HG02885 (cell line): Measurements from ENCODE around the gene CRYBG3.
A peak's percentile ranks its signal among the peaks of the same experiment; 100 is the strongest.

Source experiments
- ATAC-seq: cut with Tn5 transposase; IDR thresholded peaks from one replicate; pipeline ENCODE4 v1.9.1; 2021; ENCODE audit warnings: mild to moderate bottlenecking; ENCODE audit not compliant: unreplicated experiment, poor library complexity

The CRYBG3 gene

DNA sequence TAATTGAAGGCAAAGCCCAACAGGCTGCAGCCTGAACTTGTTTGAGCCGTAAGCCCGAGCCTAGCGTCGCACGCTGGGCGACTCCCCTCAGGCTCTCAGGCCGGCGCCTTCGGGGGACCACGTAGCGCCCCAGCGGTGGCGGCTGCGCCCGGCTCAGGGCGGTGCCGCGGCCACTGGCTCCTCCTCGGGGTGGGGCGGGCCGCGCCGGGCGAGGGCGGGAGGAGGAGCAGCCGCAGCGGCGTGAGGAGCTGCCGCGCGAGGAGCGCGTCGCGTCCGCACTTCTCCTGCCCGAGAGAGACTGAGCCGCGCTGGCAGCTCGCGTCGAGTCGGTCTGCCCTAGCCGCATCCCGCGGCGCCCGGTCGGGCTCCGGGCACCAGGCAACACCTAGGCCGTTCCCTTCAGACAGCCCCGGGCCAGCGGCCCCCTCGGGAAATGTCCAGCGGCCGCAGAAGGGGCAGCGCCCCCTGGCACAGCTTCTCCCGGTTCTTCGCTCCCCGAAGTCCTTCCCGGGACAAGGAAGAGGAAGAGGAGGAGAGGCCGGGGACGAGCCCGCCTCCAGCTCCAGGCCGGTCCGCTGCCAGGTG, at the start of gene CRYBG3:
CRYBG3 (plus strand) TSS at position 238 of the 585 bp plus-strand sequence; CDS start at position 434, 196 bp downstream.
- peak; percentile 99 for ATAC-seq

DNA sequence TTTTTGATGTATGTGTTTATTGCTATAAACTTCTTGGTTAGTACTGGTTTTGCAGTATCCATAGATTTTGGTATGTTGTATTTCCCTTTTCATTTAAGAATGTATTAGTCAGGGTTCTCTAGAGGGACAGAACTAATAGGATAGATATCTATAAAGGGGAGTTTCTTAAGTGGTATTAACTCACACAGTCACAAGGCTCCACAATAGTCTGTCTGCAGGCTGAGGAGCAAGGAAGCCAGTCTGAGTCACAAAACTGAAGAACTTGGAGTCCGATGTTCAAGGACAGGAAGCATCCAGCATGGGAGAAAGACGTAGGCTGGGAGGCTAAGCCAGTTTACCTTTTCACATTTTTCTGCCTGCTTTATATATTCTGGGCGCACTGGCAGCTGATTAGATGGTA, 48.9 kb upstream of the CRYBG3 start:
- ATAC-seq, result no peak

DNA sequence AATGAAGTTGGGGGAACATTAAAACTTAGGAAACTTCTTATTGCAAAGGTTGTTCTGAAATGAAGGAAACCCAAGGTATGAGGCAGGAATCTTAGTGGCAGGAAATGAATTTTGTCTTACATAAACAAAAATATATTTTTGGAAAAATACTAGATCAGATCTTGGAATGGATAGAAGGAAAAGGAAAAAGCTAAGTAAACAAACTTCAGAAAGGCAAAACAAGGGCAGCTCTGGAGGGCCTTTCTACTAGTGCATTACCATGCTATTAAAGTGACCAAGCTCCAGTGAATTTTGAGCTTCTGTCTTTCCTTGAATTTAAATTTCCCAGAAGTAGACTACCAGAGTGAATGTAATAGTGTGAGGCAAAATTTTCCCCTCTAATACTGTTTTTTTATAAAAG, 43.7 kb upstream of the CRYBG3 start:
- ATAC-seq, result no peak

DNA sequence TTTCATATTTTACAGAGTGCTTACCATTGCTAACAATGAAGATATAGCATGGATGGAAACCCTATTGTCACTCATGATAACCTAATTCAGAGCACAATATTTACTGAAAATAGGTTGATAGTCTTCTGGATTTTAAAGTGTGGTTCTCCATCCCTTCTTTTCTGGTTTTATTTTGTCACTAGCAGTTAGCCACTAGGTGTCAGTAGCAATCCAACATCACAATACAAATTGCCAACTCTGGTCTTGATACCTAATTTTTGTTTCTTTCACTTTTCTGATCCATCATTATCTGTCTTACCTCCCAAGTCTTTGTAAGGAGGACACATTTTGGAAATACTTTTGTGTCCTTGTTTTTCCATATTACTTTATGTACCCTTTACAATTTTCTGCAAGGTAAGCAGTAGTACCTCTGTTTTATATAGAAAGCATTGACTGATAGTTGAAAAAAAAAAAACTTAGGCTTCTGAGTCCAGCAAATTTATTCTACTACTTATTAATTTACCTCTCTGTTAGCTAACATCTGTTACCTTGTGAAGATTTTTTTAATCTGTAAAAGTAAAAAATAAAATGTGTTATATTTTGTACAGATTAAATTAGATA, 28.3 kb upstream of the CRYBG3 start:
- peak; percentile 88 for ATAC-seq

DNA sequence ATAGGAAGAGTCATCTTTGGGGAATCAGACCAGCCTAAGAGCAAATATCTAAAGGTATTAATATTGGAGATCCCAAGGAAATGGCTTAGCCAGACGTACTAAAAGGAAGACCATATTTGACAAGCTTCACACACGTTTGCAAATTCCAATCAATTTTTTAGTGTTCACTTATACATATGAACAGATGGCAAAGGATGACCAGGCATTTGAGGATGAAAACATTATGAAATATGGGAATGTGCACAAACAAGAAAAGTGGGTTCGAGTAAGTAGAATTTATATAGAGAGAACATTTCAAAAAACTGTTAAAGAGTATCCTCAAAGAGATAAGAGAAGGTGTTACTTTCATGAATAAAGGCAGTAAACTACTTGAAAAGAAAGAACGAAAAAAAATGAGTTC, 25.9 kb upstream of the CRYBG3 start:
- ATAC-seq, result no peak

DNA sequence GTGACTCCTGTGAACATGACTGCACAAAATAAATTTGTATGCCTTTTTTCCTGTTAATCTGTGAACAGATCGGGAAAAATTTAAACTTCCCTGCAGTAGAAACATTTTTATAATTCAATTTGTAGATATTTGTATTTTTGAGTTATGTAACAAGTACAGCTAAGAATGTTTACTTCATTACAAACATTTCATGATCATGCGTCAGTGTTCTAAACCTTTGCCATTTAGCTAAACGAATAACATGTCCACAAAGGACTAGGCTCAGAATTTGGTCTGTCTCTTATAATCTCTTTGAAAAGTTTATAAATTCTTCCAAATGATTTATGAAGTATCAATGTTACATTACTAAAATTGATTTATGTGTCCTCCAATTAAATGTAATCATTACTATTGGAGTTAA, 17.3 kb upstream of the CRYBG3 start:
- no peak for ATAC-seq

DNA sequence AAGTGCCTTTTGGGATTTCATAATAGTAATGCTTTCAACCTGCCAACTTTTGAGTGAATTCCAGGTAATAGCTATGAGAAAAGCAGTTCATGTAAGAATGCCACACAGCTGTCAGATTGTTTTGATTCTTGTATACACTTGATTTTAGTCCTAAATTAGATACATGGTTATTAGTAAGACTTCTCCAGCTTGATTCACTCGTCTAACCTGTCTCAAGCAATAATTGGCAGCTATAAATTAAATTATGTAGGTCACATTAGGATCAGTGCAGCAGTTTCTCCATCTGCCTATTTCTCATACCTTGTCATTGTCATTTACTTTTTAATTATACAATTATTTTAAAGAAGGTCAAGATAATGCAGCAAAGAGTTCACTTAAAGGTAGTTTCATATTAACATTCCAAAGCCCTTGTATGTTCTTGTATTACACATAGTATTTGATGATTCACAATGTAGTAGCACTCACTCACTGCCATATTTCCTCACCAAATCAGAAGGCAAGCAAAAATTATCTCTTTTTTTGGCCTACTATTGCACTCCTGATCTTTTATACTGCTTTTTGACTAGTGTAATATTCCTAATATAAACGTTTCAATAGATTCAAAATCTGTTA, 10.9 kb upstream of the CRYBG3 start:
- no peak for ATAC-seq

DNA sequence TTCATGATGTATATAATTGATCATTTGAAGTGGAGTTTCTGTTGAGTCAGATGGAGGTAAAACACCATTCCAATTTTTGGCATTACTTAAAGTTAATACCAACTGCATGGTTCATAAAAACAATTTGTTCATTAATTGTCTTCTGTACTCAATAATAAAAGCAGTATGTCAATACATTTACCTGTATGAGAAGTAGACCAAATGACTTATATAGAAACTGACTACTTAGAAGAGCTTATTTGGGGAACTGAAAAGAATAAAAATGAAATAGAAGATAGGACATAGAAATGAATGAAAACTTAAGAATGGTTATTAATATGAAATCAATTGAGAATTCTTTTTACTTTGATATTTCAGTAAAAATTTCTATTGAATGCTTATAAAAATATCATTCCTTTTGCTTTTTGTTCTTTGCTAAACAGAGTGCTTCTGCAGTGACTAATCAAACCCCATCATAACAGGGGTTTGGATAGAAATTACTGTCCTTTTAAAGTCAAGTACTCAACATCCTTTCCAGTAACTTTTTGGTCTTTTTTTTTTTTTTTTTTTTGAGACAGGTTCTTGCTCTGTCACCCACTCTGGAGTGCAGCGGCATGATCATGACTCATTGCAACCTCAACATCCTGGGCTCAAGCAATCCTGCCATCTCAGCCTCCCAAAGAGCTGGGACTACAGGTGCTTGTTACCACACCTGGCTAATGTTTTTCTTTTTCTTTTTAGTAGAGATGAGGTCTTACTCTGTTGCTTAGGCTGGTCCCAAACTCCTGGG, 6.5 kb upstream of the CRYBG3 start:
- ATAC-seq, result peak; percentile 60

DNA sequence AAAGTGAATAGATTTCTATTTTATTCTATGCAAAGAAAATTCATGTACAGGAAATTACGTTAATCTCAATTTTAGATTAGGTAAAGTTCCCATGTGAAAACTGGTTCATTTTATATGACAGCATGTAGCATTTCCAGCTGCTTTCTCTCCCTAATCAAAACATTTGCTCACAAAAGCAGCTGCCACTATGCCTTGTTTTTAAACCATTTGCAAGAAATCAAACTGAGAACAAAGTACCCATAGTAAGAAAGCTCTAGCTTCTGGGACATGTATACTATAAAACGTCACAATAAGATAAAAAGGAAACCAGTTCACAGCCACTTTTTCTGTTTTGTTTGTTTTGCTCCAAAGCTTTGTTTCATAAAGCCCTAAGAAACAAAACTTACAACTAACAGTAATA, 5.0 kb upstream of the CRYBG3 start:
- no peak for ATAC-seq

DNA sequence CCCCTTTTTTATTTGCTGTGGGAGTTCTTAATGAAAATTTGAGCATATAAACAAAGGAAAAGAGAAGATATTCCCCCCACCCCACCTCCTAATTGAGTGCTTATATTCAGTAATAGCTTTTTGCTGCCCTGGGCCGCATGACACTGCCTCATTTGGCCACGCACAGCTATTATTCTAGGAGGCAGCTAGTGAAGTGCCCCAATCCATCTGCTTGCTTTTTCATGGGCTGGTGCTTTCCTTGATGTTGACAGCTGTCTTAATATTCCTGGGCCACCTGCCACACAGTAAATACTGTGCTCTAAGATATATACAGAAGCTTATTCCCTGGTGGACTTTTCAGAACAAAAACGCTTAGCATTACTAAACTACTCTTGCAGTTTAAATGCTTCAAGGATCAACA, 3.8 kb upstream of the CRYBG3 start:
- ATAC-seq, result no peak

DNA sequence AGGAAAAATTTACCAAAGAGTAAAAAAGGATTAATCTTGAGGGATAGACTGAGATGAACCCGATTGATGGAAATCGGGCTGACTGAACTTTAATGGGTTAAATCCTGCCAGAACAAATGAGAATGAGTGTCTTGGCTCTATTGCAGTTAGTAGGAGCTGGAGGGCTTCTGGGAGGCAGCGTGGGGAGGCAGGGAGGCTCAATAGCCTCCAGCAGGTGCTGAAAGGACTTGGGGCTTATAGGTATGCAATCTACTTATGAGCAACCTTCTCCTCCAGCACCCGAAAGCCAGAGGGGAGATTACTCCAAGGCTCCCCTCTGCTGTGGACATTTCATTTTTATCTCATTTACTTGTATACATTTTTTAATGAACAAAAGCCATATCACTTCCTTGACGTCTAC, 1.0 kb upstream of the CRYBG3 start:
- ATAC-seq, result no peak

DNA sequence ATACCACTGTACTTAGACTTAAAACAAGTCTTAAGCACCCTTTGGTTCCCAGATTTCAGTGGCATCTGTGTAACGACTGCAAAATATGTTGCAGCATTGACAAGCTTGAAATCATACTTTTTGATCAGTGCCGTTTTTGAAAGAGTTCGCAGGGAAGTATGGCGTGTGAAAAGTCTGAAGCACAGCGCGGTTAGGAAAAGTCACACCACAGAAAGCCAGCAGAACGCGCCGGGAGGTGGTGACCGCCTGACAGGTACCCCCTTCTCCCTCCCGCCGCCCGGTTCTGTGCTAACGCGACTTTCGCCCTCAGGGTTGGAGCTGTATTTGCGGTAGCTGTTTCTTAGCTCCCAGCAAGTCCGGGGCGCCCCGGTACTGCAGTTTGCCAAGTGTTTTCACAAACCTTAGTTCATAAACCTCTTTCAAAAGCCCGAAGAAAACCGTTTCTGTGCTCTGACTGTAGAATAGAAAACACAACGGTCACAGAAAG, 481 bp upstream of the CRYBG3 start:
- peak; percentile 48 for ATAC-seq

DNA sequence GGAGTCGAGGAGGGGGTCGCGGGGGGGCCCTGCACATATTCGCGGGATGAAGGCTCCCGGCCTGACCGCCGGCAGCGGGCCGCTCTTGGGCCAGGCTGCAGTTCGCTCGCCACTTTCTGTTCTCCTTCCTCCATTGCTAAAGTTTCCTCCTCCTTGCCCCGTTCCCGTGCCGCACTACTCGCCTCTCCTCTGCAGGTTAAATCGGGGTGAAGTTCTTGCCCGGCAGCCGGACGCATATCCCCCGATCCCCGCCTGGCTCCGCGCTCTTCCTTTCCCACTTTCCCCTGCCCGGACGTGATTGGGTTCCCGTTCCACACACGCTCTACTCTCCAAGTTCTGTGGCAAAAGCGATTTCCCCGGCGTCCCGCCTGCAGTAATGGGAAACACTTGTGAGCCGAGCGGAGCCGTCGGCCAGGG, 556 bp downstream of the CRYBG3 start:
- peak; percentile 28 for ATAC-seq

DNA sequence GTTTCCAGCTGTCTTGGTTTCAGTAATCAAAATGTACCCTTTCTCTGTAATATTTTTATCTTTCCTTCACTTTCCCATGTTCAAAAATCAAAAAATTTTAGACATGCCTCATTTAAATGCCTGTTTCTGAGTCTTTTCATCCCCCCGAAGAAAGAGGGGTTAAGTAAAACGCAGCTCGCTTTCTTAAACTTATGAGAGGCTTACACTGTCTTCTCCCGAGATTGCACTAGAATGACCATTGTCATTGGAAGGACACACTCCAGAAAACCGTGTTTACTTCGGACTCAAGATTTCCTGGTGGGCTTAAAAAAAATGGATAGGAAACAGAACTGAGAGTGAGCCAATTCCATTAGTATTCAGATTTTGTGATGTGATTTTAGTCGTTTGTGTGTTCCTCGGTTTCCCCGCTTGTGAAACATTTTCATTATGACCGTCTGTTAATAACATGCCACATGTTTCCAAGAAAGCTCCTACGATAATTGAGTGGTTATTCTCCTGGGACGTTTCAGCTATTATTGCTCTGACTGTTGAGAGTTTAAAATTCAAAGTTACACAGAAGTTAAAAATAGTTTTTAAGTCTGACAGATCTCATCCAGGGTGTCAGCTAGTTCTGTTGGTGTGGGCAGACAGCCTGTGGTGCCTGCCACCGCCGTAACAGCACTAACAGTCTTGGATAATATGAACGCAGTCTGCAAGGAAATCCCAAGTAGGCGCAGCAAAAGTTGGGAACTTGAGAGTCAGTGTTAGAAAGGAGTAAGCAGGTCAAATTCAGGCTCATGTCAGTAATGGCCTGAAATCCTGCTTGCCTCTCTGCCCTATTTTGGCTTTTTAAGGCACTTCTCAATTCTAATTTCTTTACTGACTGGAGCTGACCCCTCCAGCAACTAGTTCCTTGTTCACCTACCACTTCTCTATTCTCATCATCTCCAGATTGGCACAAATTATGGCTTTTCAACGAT, 1.5 kb downstream of the CRYBG3 start:
- ATAC-seq, result no peak

DNA sequence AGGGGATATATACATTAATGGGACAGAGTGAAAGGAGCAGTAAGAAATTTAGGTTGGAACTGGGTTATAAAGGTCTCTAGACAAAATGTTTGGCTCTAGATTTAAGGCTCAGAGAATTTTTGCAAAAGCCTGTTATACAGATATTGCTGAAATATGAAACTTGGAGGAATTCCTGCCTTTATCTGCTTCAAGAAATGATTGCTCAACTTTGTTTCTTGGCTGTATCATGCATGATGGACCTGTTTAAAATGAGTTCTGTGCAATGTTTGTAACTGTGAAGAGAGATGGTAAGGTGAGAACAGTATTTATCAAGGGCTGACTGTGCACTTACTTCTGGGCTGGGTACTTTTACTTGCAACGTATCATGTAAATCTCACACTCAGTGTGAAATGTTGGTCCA, 3.3 kb downstream of the CRYBG3 start:
- no peak for ATAC-seq

DNA sequence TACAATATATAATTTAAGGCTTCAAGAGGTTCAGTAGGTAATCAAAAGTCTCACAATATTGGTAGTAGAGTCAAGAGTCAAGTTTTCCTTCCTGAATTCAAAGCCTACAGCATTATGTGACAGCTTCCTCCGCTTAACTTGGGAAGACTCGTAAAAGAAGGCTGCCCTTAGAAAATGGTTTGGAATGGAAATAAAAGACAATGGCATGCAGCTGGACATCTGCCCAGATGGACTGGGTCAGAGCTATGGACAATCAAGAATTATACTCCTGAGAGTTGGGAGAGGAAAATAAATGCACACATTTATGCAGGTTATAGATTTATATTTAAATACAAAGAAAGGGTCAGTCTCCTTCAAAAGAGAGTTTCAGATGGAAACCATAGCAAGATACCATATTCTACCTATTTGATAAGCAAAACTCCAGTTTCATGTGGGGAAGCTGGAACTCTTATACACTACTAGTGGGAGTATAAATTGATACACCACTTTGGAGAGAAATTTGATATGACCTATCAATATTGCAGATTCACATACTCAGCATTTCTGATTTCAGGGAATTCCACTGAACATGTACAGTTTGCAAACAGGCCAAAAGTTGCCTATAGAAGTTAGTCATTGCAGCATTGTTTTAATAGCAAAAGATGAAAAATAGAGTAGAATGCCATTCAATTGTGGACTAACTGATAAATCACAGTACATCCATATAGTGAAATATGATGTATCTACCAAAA, 6.1 kb downstream of the CRYBG3 start:
- no peak for ATAC-seq

DNA sequence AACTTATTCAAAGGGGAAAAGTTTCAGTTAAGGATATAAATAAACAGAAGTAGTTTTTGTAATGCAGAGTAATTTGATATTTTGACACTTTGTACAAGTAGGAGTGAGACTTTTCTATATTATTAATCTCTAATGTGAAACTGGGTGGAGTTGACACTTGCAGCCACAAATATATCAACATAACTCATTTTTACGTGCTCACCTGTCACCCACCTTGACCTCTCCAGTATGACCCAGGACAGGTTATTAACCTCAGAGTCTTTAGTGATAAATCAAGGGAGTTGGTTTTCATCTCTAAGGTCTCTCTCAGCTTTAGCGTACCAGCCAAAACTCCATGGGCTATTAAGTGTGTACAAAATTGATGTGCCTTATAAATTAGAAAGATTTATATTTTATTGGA, 7.4 kb downstream of the CRYBG3 start:
- no peak for ATAC-seq

DNA sequence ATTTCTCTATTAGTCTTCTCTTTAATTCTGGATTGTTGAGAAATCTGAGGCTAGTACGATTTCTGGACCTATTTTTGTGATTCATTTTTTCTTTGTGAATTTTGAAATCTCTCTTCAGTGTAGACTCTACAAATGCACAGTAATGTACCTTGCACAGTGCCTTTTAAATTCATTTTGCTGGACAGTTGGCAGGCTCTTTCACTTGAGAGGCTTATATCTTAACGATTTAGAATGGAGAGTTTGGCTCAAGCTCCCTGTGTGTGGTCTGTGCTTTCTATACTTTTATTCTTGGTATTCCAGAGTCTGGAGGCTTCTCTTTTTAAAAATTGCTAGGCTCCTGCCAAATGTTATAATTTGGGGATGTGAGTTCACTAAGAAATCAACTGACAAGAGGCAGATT, 8.8 kb downstream of the CRYBG3 start:
- ATAC-seq, result no peak

DNA sequence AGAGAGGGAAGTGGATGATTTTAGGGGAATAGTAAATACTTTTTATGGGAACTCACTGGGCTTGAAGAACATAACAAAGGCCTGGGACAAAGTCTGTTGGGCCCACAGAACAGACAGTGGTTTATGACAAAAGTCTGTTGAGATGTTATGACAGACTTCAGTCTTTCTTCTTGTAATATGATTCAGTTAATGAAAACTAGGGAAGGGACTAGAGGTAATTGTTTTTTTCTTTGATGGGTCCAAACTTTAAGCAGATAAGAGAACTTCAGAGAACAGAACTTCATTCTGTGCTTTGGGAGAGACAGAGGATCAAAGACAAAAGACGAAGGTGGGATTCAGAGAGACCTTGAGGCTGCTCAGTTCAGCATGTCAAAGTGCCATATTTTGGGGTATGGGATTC, 9.3 kb downstream of the CRYBG3 start:
- ATAC-seq, result no peak
